Esophagus (tissue), 2 donors: ENCODE data around the gene RNF40. TPM values are rescaled to one million over a fixed set of nuclear protein-coding genes. Genes with fewer than 3 reads are reported as not detected.

Experiments used
- H3K27ac ChIP-seq, 2 donors: one replicate each; pipeline ENCODE4 v1.5.1; 2013; ENCODE audit warnings: low read depth in 2 of 2, mild to moderate bottlenecking in 2 of 2, inconsistent platforms in 1 of 2, low read length in 1 of 2, moderate library complexity in 1 of 2
- H3K27me3 ChIP-seq, 2 donors: one replicate each; pipeline ENCODE4 v1.6.1; 2013; ENCODE audit warnings: low read length in 2 of 2, control low read depth in 1 of 2, mild to moderate bottlenecking in 1 of 2; ENCODE audit not compliant: insufficient read depth in 2 of 2, control insufficient read depth in 1 of 2
- H3K36me3 ChIP-seq, 2 donors: one replicate each; pipeline ENCODE4 v1.6.1; 2013; ENCODE audit warnings: low read length in 1 of 2; ENCODE audit not compliant: control insufficient read depth in 2 of 2, insufficient read depth in 2 of 2
- H3K4me1 ChIP-seq, 2 donors: one replicate each; pipeline ENCODE4 v1.6.1; 2013; ENCODE audit warnings: low read length in 1 of 2; ENCODE audit not compliant: control insufficient read depth in 2 of 2, insufficient read depth in 2 of 2
- H3K4me3 ChIP-seq, 2 donors: one replicate each; pipeline ENCODE4 v1.5.1; 2013; ENCODE audit warnings: low read length in 2 of 2, mild to moderate bottlenecking in 2 of 2, low read depth in 1 of 2, moderate library complexity in 1 of 2
- H3K9me3 ChIP-seq, 2 donors: one replicate each; pipeline ENCODE4 v1.6.1; 2013; ENCODE audit warnings: mild to moderate bottlenecking in 2 of 2, low read depth in 1 of 2, low read length in 1 of 2, moderate library complexity in 1 of 2; ENCODE audit not compliant: control insufficient read depth in 2 of 2, insufficient read depth in 1 of 2
- WGBS, 2 donors: extraction: QIAGEN DNeasy Blood & Tissue Kit; methylation state at CpG; one replicate each; pipeline ENCODE4 v1.1.7; 2013; 5-methylcytosine and 5-hydroxymethylcytosine counted together
- polyA plus RNA-seq, 2 donors: library from polyadenylated mRNA; stranded (reverse); fragments of 200-250 nt; gene quantifications; one replicate each; pipeline ENCODE4 v1.2.3, GENCODE V29; 2013
- donor health status: healthy with polysubstance abuse.
- donor health status: Bipolar disorder and iron deficiency.

RNF40 gene
- polyA plus RNA-seq, 2 donors, result 39.9 to 64.1 TPM

- Histone ChIP-seq H3K36me3 (peaks cover 2 to 19% of the 10 kb centered on the region in 2 donors), H3K9me3 (no peaks in the 10 kb centered on the region), H3K27ac (peak overlapping the region; percentile 57 to 66), H3K27me3 (no peaks in the 10 kb centered on the region), H3K4me3 (peak overlapping the region; percentile 81 to 94), H3K4me1 (peaks cover 0 to 1% of the 10 kb centered on the region in 2 donors)
- WGBS, 2 donors, result 4 to 10% methylated on average over 35 to 57 of the region's 57 CpGs
These were observed 24.2 kb downstream of the RNF40 start for GRCh38 chr16:30786115-30786935.

- H3K27ac ChIP-seq, result peak within 1 kb of the TSS; percentile 57 to 66
- H3K9me3 ChIP-seq, result no peaks in the 10 kb centered on the region
- no peaks in the 10 kb centered on the region for H3K27me3 ChIP-seq
- H3K4me1 ChIP-seq, result peaks cover 0 to 1% of the 10 kb centered on the region in 2 donors
- peak within 1 kb of the TSS; percentile 81 to 94 for H3K4me3 ChIP-seq
- 1% methylated on average over 33 to 37 of the region's 37 CpGs for WGBS, 2 donors
- peaks cover 2 to 19% of the 10 kb centered on the region in 2 donors for H3K36me3 ChIP-seq
These were observed 25.0 kb downstream of the RNF40 start, which contains the start of gene ZNF629 for GRCh38 chr16:30786936-30787612. Gene ZNF629 (minus strand): TSS chr16:30787205. CDS start chr16:30784482, 2,723 bp downstream.

- peak overlapping the region; percentile 81 to 94 for H3K4me3 ChIP-seq
- H3K9me3 ChIP-seq, result no peaks in the 10 kb centered on the region
- peaks cover 0 to 12% of the 10 kb centered on the region in 2 donors for H3K36me3 ChIP-seq
- H3K4me1 ChIP-seq, result peaks cover 0 to 1% of the 10 kb centered on the region in 2 donors
- 41 to 47% methylated on average over 11 of the region's 11 CpGs for WGBS, 2 donors
- no peaks in the 10 kb centered on the region for H3K27me3 ChIP-seq
- peak overlapping the region; percentile 57 to 66 for H3K27ac ChIP-seq
These were observed 25.7 kb downstream of the RNF40 start for GRCh38 chr16:30787613-30788378.

GRCh38 chr16:30793508-30794069 lies 31.5 kb downstream of the RNF40 start:
- Histone ChIP-seq H3K9me3 (no peaks in the 10 kb centered on the region), H3K4me3 (no peak overlapping the region), H3K27ac (no peak overlapping the region), H3K36me3 (no peaks in the 10 kb centered on the region), H3K27me3 (no peaks in the 10 kb centered on the region), H3K4me1 (no peaks in the 10 kb centered on the region)
- WGBS, 2 donors, result 90% methylated on average over 7 of the region's 7 CpGs

- no peak overlapping the region for H3K27ac ChIP-seq
- WGBS, 2 donors, result 92 to 93% methylated on average over 3 of the region's 3 CpGs
- H3K9me3 ChIP-seq, result no peaks in the 10 kb centered on the region
- no peaks in the 10 kb centered on the region for H3K27me3 ChIP-seq
- H3K4me1 ChIP-seq, result no peaks in the 10 kb centered on the region
- no peak overlapping the region for H3K4me3 ChIP-seq
- no peaks in the 10 kb centered on the region for H3K36me3 ChIP-seq
These were observed 32.5 kb downstream of the RNF40 start for GRCh38 chr16:30794634-30795033.

- Histone ChIP-seq H3K4me1 (no peaks in the 10 kb centered on the region), H3K36me3 (no peaks in the 10 kb centered on the region), H3K4me3 (no peak overlapping the region), H3K27me3 (no peaks in the 10 kb centered on the region), H3K9me3 (no peaks in the 10 kb centered on the region), H3K27ac (no peak overlapping the region)
- 67 to 76% methylated on average over 8 of the region's 8 CpGs for WGBS, 2 donors
These were observed 35.7 kb downstream of the RNF40 start for GRCh38 chr16:30797670-30798309.

GRCh38 chr16:30802936-30803335 lies 40.8 kb downstream of the RNF40 start:
- WGBS, 2 donors, result 63 to 77% methylated on average over 3 of the region's 3 CpGs
- H3K27me3 ChIP-seq, result no peaks in the 10 kb centered on the region

GRCh38 chr16:30805056-30805369 lies 42.9 kb downstream of the RNF40 start:
- Histone ChIP-seq H3K4me1 (peaks cover 0 to 3% of the 10 kb centered on the region in 2 donors), H3K9me3 (no peaks in the 10 kb centered on the region), H3K36me3 (no peaks in the 10 kb centered on the region), H3K4me3 (peak overlapping the region; percentile 62 to 91), H3K27ac (peak overlapping the region; percentile 91 to 93), H3K27me3 (no peaks in the 10 kb centered on the region)
- 44 to 51% methylated on average over 8 of the region's 8 CpGs for WGBS, 2 donors

More at GRCh38 chr16:30802936-30803335, 40.8 kb downstream of the RNF40 start:
- H3K9me3 ChIP-seq, result no peaks in the 10 kb centered on the region
- H3K4me3 ChIP-seq, result no peak overlapping the region
- no peaks in the 10 kb centered on the region for H3K36me3 ChIP-seq
- H3K27ac ChIP-seq, result no peak overlapping the region
- H3K4me1 ChIP-seq, result peaks cover 0 to 3% of the 10 kb centered on the region in 2 donors
